ENCODE data around the gene FBXW5.

The FBXW5 gene

GRCh38 chr9:136978073-136978864, 33.7 kb upstream of the FBXW5 start:
- in situ Hi-C loops (cut with HindIII; ENCODE audit: low sequenced_read_pairs) = no loop called here

- in situ Hi-C loops (cut with HindIII; ENCODE audit: low sequenced_read_pairs) = no loop called here
Measured at GRCh38 chr9:136977649-136978072, 33.1 kb upstream of the FBXW5 start.

- in situ Hi-C loops (cut with HindIII; ENCODE audit: low sequenced_read_pairs) = no loop called here
Measured at GRCh38 chr9:136977223-136977622, 32.7 kb upstream of the FBXW5 start, which contains the start of gene PTGDS. Gene PTGDS, plus strand, starts transcription at chr9:136977504. Its CDS starts 75 bp downstream, at chr9:136977579.

- in situ Hi-C loops (cut with HindIII; ENCODE audit: low sequenced_read_pairs) = no loop called here
Measured at GRCh38 chr9:136975644-136976043, 31.1 kb upstream of the FBXW5 start.

GRCh38 chr9:136974817-136975535, 30.4 kb upstream of the FBXW5 start:
- in situ Hi-C loops (cut with HindIII; ENCODE audit: low sequenced_read_pairs) = no loop called here

GRCh38 chr9:136973618-136974617, 29.4 kb upstream of the FBXW5 start:
- in situ Hi-C loops (cut with HindIII; ENCODE audit: low sequenced_read_pairs) = no loop called here

GRCh38 chr9:136972743-136973142, 28.2 kb upstream of the FBXW5 start:
- in situ Hi-C loops (cut with HindIII; ENCODE audit: low sequenced_read_pairs) = no loop called here

GRCh38 chr9:136972335-136972734, 27.8 kb upstream of the FBXW5 start:
- in situ Hi-C loops (cut with HindIII; ENCODE audit: low sequenced_read_pairs) = no loop called here

GRCh38 chr9:136971746-136972145, 27.2 kb upstream of the FBXW5 start:
- in situ Hi-C loops (cut with HindIII; ENCODE audit: low sequenced_read_pairs) = no loop called here

GRCh38 chr9:136970361-136970760, 25.8 kb upstream of the FBXW5 start:
- in situ Hi-C loops (cut with HindIII; ENCODE audit: low sequenced_read_pairs) = no loop called here

GRCh38 chr9:136969774-136970173, 25.2 kb upstream of the FBXW5 start:
- in situ Hi-C loops (cut with HindIII; ENCODE audit: low sequenced_read_pairs) = no loop called here

GRCh38 chr9:136969150-136969549, 24.6 kb upstream of the FBXW5 start:
- in situ Hi-C loops (cut with HindIII; ENCODE audit: low sequenced_read_pairs) = no loop called here

GRCh38 chr9:136968333-136969127, 24.0 kb upstream of the FBXW5 start:
- in situ Hi-C loops (cut with HindIII; ENCODE audit: low sequenced_read_pairs) = no loop called here

GRCh38 chr9:136965771-136966484, 21.4 kb upstream of the FBXW5 start:
- in situ Hi-C loops (cut with HindIII; ENCODE audit: low sequenced_read_pairs) = no loop called here

GRCh38 chr9:136964833-136965422, 20.4 kb upstream of the FBXW5 start:
- in situ Hi-C loops (cut with HindIII; ENCODE audit: low sequenced_read_pairs) = no loop called here

GRCh38 chr9:136964171-136964689, 19.7 kb upstream of the FBXW5 start:
- in situ Hi-C loops (cut with HindIII; ENCODE audit: low sequenced_read_pairs) = no loop called here

GRCh38 chr9:136963751-136964150, 19.2 kb upstream of the FBXW5 start:
- in situ Hi-C loops (cut with HindIII; ENCODE audit: low sequenced_read_pairs) = no loop called here

GRCh38 chr9:136963341-136963740, 18.8 kb upstream of the FBXW5 start:
- in situ Hi-C loops (cut with HindIII; ENCODE audit: low sequenced_read_pairs) = no loop called here

GRCh38 chr9:136962701-136963248, 18.2 kb upstream of the FBXW5 start:
- in situ Hi-C loops (cut with HindIII; ENCODE audit: low sequenced_read_pairs) = no loop called here
